ENCODE data around the gene NME5. TPM values are rescaled to one million over a fixed set of nuclear protein-coding genes. Genes with fewer than 3 reads are reported as not detected.
A peak's percentile ranks its signal among the peaks of the same experiment; 100 is the strongest.

Gene NME5
- total RNA-seq, result not detected
- polyA plus RNA-seq, result not detected
- total RNA-seq, result not detected

DNA sequence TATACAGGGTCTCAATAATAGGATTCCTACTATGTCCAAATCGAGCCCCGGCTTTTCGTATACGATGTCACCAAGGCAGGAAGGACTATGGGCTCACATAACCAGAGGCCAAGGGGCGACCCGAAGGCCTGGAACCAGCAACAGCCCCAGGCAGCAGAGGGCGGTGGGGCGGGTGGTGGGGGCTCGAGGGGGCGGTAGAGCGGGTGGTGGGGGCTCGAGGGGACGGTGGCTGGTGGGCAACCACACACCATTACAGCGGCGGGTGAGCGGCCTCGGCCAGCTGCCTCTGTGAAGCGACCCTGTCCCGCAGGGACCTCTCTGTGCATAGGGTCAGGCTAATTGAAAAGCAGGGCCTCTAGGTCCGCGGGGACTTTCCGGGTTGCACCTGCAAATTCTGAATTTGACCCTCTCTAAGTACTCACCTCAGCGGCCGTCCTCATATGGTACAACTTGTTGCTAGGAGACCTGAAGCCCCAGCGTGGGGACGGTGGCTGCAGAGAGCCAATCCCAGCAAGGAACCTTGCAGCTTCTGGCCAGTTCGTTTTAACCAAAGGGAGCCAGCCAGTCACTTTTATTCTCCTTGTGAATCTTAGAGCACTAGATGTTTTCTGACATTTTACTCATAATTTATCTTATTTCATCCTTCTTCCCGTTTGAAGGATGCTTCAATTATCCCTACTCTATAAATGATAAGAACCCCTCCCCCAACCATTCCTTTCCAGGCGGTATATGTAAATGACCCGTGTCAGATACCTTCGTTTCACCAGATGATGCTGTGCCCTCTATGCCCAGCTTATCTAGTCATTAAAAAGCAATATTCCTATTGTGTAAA lies at the start of gene NME5:
Gene NME5 (minus strand): TSS at position 480 of the 832 bp plus-strand sequence. CDS start 648 bp downstream, outside the sequence.
- no peaks in the 10 kb centered on the region for H3K9me3 ChIP-seq (ENCODE audit: control insufficient read depth in 2 of 3, low read length in 3 of 3)
- no peak within 1 kb of the TSS for H3K4me3 ChIP-seq (ENCODE audit: low read length)
- ATAC-seq (no peak), DNase-seq (no peak)
- H3K27me3 Mint-ChIP-seq, result peaks cover 24 to 34% (median 26%) of the 10 kb centered on the region in 5 donors
- POLR2A ChIA-PET, result no interaction called here
- peaks cover 0 to 3% (median 0%) of the 10 kb centered on the region in 7 donors for H3K4me1 Mint-ChIP-seq
- no peak within 1 kb of the TSS for H3K4me3 Mint-ChIP-seq
- H3K9me3 Mint-ChIP-seq, result no peaks in the 10 kb centered on the region
- H3K27me3 ChIP-seq (ENCODE audit: control insufficient read depth in 2 of 2, insufficient read depth in 2 of 2, low read length in 2 of 2), result peaks cover 0 to 5% of the 10 kb centered on the region in 2 donors
- H3K27ac Mint-ChIP-seq, result no peak within 1 kb of the TSS
- no peaks in the 10 kb centered on the region for H3K36me3 ChIP-seq (ENCODE audit: control insufficient read depth in 2 of 3, insufficient read depth in 3 of 3, low read length in 3 of 3)
- intact Hi-C loops (cut with micrococcal nuclease), result no loop called here
- no peaks in the 10 kb centered on the region for H3K36me3 Mint-ChIP-seq
- CTCF ChIA-PET, result interaction anchor here (1.1 kb wide), 1 partner anchor 62 kb away, joined by 4 read pairs; no protein-coding TSS in a partner anchor
- no peak within 1 kb of the TSS for H3K27ac ChIP-seq (ENCODE audit: low read depth, low read length)
- H3K4me1 ChIP-seq (ENCODE audit: control insufficient read depth in 2 of 2, insufficient read depth in 2 of 2, low read length in 2 of 2), result no peaks in the 10 kb centered on the region

DNA sequence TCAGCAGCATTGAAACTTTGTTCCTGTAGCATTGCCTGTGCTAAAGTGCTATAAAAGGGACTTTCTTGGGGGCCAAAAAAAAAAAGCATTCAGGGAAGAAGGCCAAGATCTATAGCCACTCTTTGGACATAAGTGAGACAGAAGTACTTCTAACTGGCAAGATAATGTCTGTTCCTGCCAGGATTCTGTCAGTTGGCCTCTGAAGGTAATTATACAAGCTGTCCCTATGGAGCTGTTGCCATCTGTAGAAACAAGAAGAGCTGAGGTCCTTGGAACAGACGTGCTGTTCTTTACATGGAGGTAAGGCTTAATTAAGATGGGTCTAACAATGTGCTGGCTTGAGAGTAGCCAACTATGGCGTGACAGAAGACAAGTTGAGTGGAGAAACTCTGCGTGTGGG lies 49.4 kb upstream of the NME5 start:
- DNase-seq (no peak), ATAC-seq (no peak)
- H3K27ac ChIP-seq (ENCODE audit: low read depth, low read length), result no peak overlapping the region
- H3K36me3 ChIP-seq (ENCODE audit: control insufficient read depth in 2 of 3, insufficient read depth in 3 of 3, low read length in 3 of 3), result peaks cover 20 to 71% (median 24%) of the 10 kb centered on the region in 3 experiments
- H3K4me3 ChIP-seq (ENCODE audit: low read length), result no peak overlapping the region
- Mint-ChIP-seq H3K27ac (peak overlapping the region in 1 of 9 donors; percentile 28), H3K36me3 (peaks cover 5 to 35% (median 13%) of the 10 kb centered on the region in 5 donors), H3K27me3 (no peaks in the 10 kb centered on the region), H3K4me3 (no peak overlapping the region), H3K9me3 (no peaks in the 10 kb centered on the region), H3K4me1 (no peaks in the 10 kb centered on the region)
- CTCF ChIA-PET, result interaction anchor here (1.2 kb wide), 1 partner anchor 23 kb away, joined by 7 read pairs; no protein-coding TSS in a partner anchor
- no peaks in the 10 kb centered on the region for H3K9me3 ChIP-seq (ENCODE audit: control insufficient read depth in 2 of 3, low read length in 3 of 3)
- no peaks in the 10 kb centered on the region for H3K4me1 ChIP-seq (ENCODE audit: control insufficient read depth in 2 of 2, insufficient read depth in 2 of 2, low read length in 2 of 2)
- H3K27me3 ChIP-seq (ENCODE audit: control insufficient read depth in 2 of 2, insufficient read depth in 2 of 2, low read length in 2 of 2), result no peaks in the 10 kb centered on the region
- POLR2A ChIA-PET, result interaction anchor here (1.0 kb wide), 1 partner anchor 10 kb away, joined by 4 read pairs; no protein-coding TSS in a partner anchor
- intact Hi-C loops (cut with micrococcal nuclease), result no loop called here

- no peak for DNase-seq
- no peak overlapping the region for H3K4me3 ChIP-seq (ENCODE audit: low read length)
- Mint-ChIP-seq H3K4me1 (peaks cover 0 to 9% (median 0%) of the 10 kb centered on the region in 7 donors), H3K27ac (peak overlapping the region in 5 of 9 donors; percentile 8 to 77 (median 28)), H3K27me3 (no peaks in the 10 kb centered on the region), H3K36me3 (peaks cover 0 to 36% (median 8%) of the 10 kb centered on the region in 5 donors), H3K9me3 (no peaks in the 10 kb centered on the region), H3K4me3 (no peak overlapping the region)
- no peaks in the 10 kb centered on the region for H3K9me3 ChIP-seq (ENCODE audit: control insufficient read depth in 2 of 3, low read length in 3 of 3)
- H3K4me1 ChIP-seq (ENCODE audit: control insufficient read depth in 2 of 2, insufficient read depth in 2 of 2, low read length in 2 of 2), result no peaks in the 10 kb centered on the region
- CTCF ChIA-PET, result interaction anchor here (1.2 kb wide), 1 partner anchor 317 kb away, joined by 3 read pairs; no protein-coding TSS in a partner anchor
- ATAC-seq, result peak; percentile 64
- no peaks in the 10 kb centered on the region for H3K27me3 ChIP-seq (ENCODE audit: control insufficient read depth in 2 of 2, insufficient read depth in 2 of 2, low read length in 2 of 2)
- intact Hi-C loops (cut with micrococcal nuclease), result no loop called here
- POLR2A ChIA-PET, result interaction anchor here (0.9 kb wide), 1 partner anchor 8 kb away, joined by 5 read pairs; no protein-coding TSS in a partner anchor
- no peak overlapping the region for H3K27ac ChIP-seq (ENCODE audit: low read depth, low read length)
- peaks cover 4 to 48% (median 24%) of the 10 kb centered on the region in 3 experiments for H3K36me3 ChIP-seq (ENCODE audit: control insufficient read depth in 2 of 3, insufficient read depth in 3 of 3, low read length in 3 of 3)
Measured at GRCh38 chr5:138186002-138186447, 46.8 kb upstream of the NME5 start.

DNA sequence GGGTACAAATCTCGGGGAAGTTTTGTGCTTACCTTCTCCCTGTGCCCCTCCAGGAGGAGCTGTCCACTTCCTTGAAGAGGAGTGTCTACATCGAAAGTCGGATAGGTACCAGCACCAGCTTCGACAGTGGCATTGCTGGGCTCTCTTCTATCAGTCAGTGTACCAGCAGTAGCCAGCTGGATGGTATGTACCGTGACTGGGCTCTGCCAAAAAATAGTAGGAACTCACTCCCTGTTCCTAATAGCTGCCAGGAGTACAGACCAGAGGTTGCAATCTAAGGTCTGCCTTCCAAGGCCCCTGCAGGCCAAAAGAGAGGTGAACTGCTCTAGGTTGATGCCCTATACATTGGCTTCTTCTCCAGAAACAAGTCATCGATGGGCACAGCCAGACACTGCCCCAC lies 43.6 kb upstream of the NME5 start:
- peaks cover 0 to 31% (median 0%) of the 10 kb centered on the region in 5 donors for H3K36me3 Mint-ChIP-seq
- CTCF ChIA-PET, result no interaction called here

GRCh38 chr5:138180841-138181240 lies 41.6 kb upstream of the NME5 start:
- ChIA-PET POLR2A (no interaction called here), CTCF (no interaction called here)
- no peak overlapping the region for H3K27ac ChIP-seq (ENCODE audit: low read depth, low read length)
- intact Hi-C loops (cut with micrococcal nuclease), result loop anchor here (1.0 to 2.0 kb wide), 6 partner anchors 102 to 368 kb away; no protein-coding TSS in a partner anchor
- no peaks in the 10 kb centered on the region for H3K9me3 Mint-ChIP-seq
- H3K9me3 ChIP-seq (ENCODE audit: control insufficient read depth in 2 of 3, low read length in 3 of 3), result no peaks in the 10 kb centered on the region
- no peak for DNase-seq
- peaks cover 0 to 37% (median 10%) of the 10 kb centered on the region in 7 donors for H3K4me1 Mint-ChIP-seq
- H3K27ac Mint-ChIP-seq, result no peak overlapping the region
- no peak overlapping the region for H3K4me3 Mint-ChIP-seq
- ATAC-seq, result no peak
- H3K36me3 Mint-ChIP-seq, result peaks cover 0 to 25% (median 0%) of the 10 kb centered on the region in 5 donors
- no peaks in the 10 kb centered on the region for H3K27me3 ChIP-seq (ENCODE audit: control insufficient read depth in 2 of 2, insufficient read depth in 2 of 2, low read length in 2 of 2)
- peaks cover 10 to 15% of the 10 kb centered on the region in 2 donors for H3K4me1 ChIP-seq (ENCODE audit: control insufficient read depth in 2 of 2, insufficient read depth in 2 of 2, low read length in 2 of 2)
- H3K36me3 ChIP-seq (ENCODE audit: control insufficient read depth in 2 of 3, insufficient read depth in 3 of 3, low read length in 3 of 3), result peaks cover 0 to 22% (median 0%) of the 10 kb centered on the region in 3 experiments
- H3K4me3 ChIP-seq (ENCODE audit: low read length), result no peak overlapping the region
- H3K27me3 Mint-ChIP-seq, result no peaks in the 10 kb centered on the region

More for the DNA sequence above, 43.6 kb upstream of the NME5 start:
- peaks cover 0 to 25% (median 4%) of the 10 kb centered on the region in 7 donors for H3K4me1 Mint-ChIP-seq
- Histone ChIP-seq H3K27ac (ENCODE audit: low read depth, low read length) (no peak overlapping the region), H3K4me1 (ENCODE audit: control insufficient read depth in 2 of 2, insufficient read depth in 2 of 2, low read length in 2 of 2) (peaks cover 4 to 9% of the 10 kb centered on the region in 2 donors), H3K36me3 (ENCODE audit: control insufficient read depth in 2 of 3, insufficient read depth in 3 of 3, low read length in 3 of 3) (peaks cover 0 to 18% (median 4%) of the 10 kb centered on the region in 3 experiments), H3K9me3 (ENCODE audit: control insufficient read depth in 2 of 3, low read length in 3 of 3) (no peaks in the 10 kb centered on the region), H3K4me3 (ENCODE audit: low read length) (no peak overlapping the region), H3K27me3 (ENCODE audit: control insufficient read depth in 2 of 2, insufficient read depth in 2 of 2, low read length in 2 of 2) (no peaks in the 10 kb centered on the region)
- ATAC-seq (no peak), DNase-seq (no peak)
- H3K9me3 Mint-ChIP-seq, result no peaks in the 10 kb centered on the region
- intact Hi-C loops (cut with micrococcal nuclease), result no loop called here
- no peak overlapping the region for H3K27ac Mint-ChIP-seq
- H3K27me3 Mint-ChIP-seq, result no peaks in the 10 kb centered on the region
- H3K4me3 Mint-ChIP-seq, result no peak overlapping the region
- POLR2A ChIA-PET, result no interaction called here

- H3K4me1 Mint-ChIP-seq, result peaks cover 0 to 38% (median 12%) of the 10 kb centered on the region in 7 donors
- no peak overlapping the region for H3K4me3 ChIP-seq (ENCODE audit: low read length)
- H3K4me1 ChIP-seq (ENCODE audit: control insufficient read depth in 2 of 2, insufficient read depth in 2 of 2, low read length in 2 of 2), result peaks cover 10 to 15% of the 10 kb centered on the region in 2 donors
- no peaks in the 10 kb centered on the region for H3K27me3 Mint-ChIP-seq
- intact Hi-C loops (cut with micrococcal nuclease), result loop anchor here (1.0 to 2.0 kb wide), 6 partner anchors 103 to 369 kb away; no protein-coding TSS in a partner anchor
- no peaks in the 10 kb centered on the region for H3K27me3 ChIP-seq (ENCODE audit: control insufficient read depth in 2 of 2, insufficient read depth in 2 of 2, low read length in 2 of 2)
- H3K4me3 Mint-ChIP-seq, result peak overlapping the region in 5 of 10 donors; percentile 23 to 65 (median 56)
- no peak overlapping the region for H3K27ac ChIP-seq (ENCODE audit: low read depth, low read length)
- H3K27ac Mint-ChIP-seq, result peak overlapping the region in 2 of 9 donors; percentile 21 to 54
- H3K36me3 ChIP-seq (ENCODE audit: control insufficient read depth in 2 of 3, insufficient read depth in 3 of 3, low read length in 3 of 3), result peaks cover 0 to 20% (median 1%) of the 10 kb centered on the region in 3 experiments
- POLR2A ChIA-PET, result interaction anchor here (0.7 kb wide), 1 partner anchor 260 kb away, joined by 5 read pairs; no protein-coding TSS in a partner anchor
- peaks cover 0 to 24% (median under 1%) of the 10 kb centered on the region in 5 donors for H3K36me3 Mint-ChIP-seq
- DNase-seq (peak in 7 of 9 donors; percentile 11 to 42 (median 26)), ATAC-seq (peak; percentile 17)
- CTCF ChIA-PET, result no interaction called here
- no peaks in the 10 kb centered on the region for H3K9me3 ChIP-seq (ENCODE audit: control insufficient read depth in 2 of 3, low read length in 3 of 3)
- H3K9me3 Mint-ChIP-seq, result no peaks in the 10 kb centered on the region
Measured at GRCh38 chr5:138180183-138180782, 41.1 kb upstream of the NME5 start.
